Measurements from ENCODE around the gene ADRA2C.

GRCh38 chr4:3802571-3803474 lies 36.6 kb downstream of the ADRA2C start:
- TF ChIP-seq CTCF (IDR thresholded peaks at IDR 0.05) (no peak), ZFX (IDR thresholded peaks at IDR 0.05; ENCODE audit: borderline replicate concordance) (no peak)
